ENCODE data around the gene FOXF2. TPM values are rescaled to one million over a fixed set of nuclear protein-coding genes. Genes with fewer than 3 reads are reported as not detected.

The FOXF2 gene
- total and polyA plus RNA-seq, 2 of the 4 experiments (the other 2 are of a cell fraction): 2.5 to 16.3 TPM

DNA sequence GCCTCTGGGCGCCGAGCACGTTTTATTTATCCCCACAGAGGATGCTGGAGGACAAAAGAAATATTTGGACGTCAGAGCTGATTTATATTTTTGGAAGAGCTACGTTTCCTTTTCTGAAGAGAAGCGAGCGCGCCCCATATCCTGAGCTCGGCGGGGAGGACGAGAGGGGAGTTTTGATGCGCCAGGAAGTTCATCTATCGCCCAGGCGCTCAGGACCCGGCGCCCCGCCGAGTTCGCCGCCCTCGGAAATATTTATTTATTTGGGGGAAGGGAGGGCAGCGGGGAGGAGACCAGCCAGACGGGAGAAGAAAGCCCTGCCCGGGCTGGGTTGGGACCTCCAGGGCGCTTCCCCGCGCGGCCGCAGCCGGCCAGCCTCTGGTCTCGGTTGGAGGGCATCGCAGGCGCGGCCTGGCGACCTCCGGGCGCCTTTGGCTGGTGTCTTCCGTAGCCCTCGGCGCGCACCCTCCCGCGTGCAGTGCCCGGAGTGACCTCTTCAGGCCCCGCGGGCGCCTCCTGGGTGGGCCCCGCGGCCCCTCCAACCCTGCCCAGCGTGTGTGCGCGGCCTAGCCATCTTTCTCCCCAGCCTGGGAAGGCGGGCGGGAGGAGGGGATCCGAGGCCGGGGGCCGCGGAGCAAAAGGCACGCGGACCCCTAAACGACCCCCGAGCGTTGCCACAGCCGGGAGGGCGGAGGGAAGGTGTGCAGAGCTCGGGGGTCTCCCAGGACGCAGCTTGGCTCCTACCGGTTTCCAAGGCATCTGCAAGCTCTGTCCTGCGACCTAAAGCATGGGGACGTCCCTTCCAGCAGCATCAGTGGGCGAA lies 5.4 kb upstream of the FOXF2 start:
- no peak overlapping the region for H2BK120ac ChIP-seq (ENCODE audit: low read depth, low read length)
- H2AK5ac ChIP-seq (ENCODE audit: low read depth, low read length): no peak overlapping the region
- H3K4me2 ChIP-seq (ENCODE audit: low read depth, low read length): no peak overlapping the region
- H3K79me1 ChIP-seq (ENCODE audit: low read depth in 1 of 2, low read length in 2 of 2): no peaks in the 10 kb centered on the region
- H4K91ac ChIP-seq (ENCODE audit: insufficient read depth, low read depth, low read length): no peak overlapping the region
- H3K9me1 ChIP-seq (ENCODE audit: insufficient read depth, low read length): no peaks in the 10 kb centered on the region
- DNase-seq (no peak), ATAC-seq (ENCODE audit: low read depth) (no peak)
- H3K18ac ChIP-seq (ENCODE audit: low read depth, low read length): no peak overlapping the region
- no peaks in the 10 kb centered on the region for H4K20me1 ChIP-seq (ENCODE audit: insufficient read depth, low read length)
- H2AK9ac ChIP-seq (replicated peaks; ENCODE audit: low read depth, low read length, poor library complexity): no peak overlapping the region
- H3K4ac ChIP-seq (ENCODE audit: low read depth, low read length): no peak overlapping the region
- no peak overlapping the region for H4K5ac ChIP-seq (ENCODE audit: low read depth, low read length)
- H2BK5ac ChIP-seq (ENCODE audit: low read depth, low read length, poor library complexity, severe bottlenecking): no peak overlapping the region
- H3K56ac ChIP-seq (ENCODE audit: extremely low read depth, insufficient read depth, low read length): no peak overlapping the region
- no peak overlapping the region for H3K9ac ChIP-seq (ENCODE audit: low read depth, low read length)
- H3K23ac ChIP-seq (ENCODE audit: low read depth, low read length): no peak overlapping the region
- intact Hi-C loops (cut with micrococcal nuclease): loop anchor here (5.0 kb wide), 1 partner anchor 792 kb away; no protein-coding TSS in a partner anchor
- ChIA-PET POLR2A (ENCODE audit: unreplicated experiment) (no interaction called here), CTCF (interaction anchor here (1.1 to 1.3 kb wide), 2 partner anchors 40 to 53 kb away, joined by 3 read pairs; no protein-coding TSS in a partner anchor)
- H2AFZ ChIP-seq (replicated peaks; ENCODE audit: low read length, poor library complexity): no peak overlapping the region
- no TSS peak for BruUV-seq (replicated peaks)
- WGBS, 2 experiments (ENCODE audit: extremely low coverage in 2 of 2, insufficient read length in 1 of 2): 60% methylated on average over 29 of the region's 71 CpGs; no CpG with 5 or more reads in 1 of the 2 experiments
- no peak overlapping the region for H2BK15ac ChIP-seq (ENCODE audit: low read depth, low read length)
- no peak overlapping the region for H3K14ac ChIP-seq (replicated peaks; ENCODE audit: low read depth, low read length)
- no peak overlapping the region for H2BK20ac ChIP-seq (ENCODE audit: low read depth, low read length)
- in situ Hi-C loops (cut with MboI; ENCODE audit: low sequenced_read_pairs): loop anchor here (5.0 to 25.0 kb wide), 2 partner anchors 472 to 587 kb away; no protein-coding TSS in a partner anchor
- H3K4me3 ChIP-seq (ENCODE audit: insufficient read depth, low read depth, low read length): no peak overlapping the region
- H3K27me3 ChIP-seq (ENCODE audit: control insufficient read depth, insufficient read depth, low read length): peaks cover 27% of the 10 kb centered on the region
- H3K36me3 ChIP-seq (ENCODE audit: control insufficient read depth, insufficient read depth, low read length): no peaks in the 10 kb centered on the region
- H4K8ac ChIP-seq (ENCODE audit: low read depth in 2 of 2, low read length in 2 of 2): no peak overlapping the region
- no peak overlapping the region for H3K27ac ChIP-seq (ENCODE audit: insufficient read depth, low read length)
- H3K9me3 ChIP-seq (ENCODE audit: control insufficient read depth, insufficient read depth, low read length): no peaks in the 10 kb centered on the region; the same call in 1 of the 2 replicates
- peaks cover 10% of the 10 kb centered on the region; the same call in 1 of the 2 replicates for H3K4me1 ChIP-seq (ENCODE audit: control insufficient read depth, insufficient read depth, low read length)
- no peak for TF ChIP-seq RAD21 (IDR thresholded peaks at IDR 0.05; ENCODE audit: low read length)
- TF ChIP-seq, protein P1, sequence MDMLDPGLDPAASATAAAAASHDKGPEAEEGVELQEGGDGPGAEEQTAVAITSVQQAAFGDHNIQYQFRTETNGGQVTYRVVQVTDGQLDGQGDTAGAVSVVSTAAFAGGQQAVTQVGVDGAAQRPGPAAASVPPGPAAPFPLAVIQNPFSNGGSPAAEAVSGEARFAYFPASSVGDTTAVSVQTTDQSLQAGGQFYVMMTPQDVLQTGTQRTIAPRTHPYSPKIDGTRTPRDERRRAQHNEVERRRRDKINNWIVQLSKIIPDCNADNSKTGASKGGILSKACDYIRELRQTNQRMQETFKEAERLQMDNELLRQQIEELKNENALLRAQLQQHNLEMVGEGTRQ (IDR thresholded peaks at IDR 0.05; ENCODE audit: low read depth, low read length): no peak
- TF ChIP-seq BHLHE40 (IDR thresholded peaks at IDR 0.05; ENCODE audit: low read depth, low read length): no peak
- no peak for TF ChIP-seq MAFK (IDR thresholded peaks at IDR 0.05; ENCODE audit: low read depth, low read length)
- no peak for TF ChIP-seq CHD1 (IDR thresholded peaks at IDR 0.05; ENCODE audit: low read depth, low read length)
- no peak for TF ChIP-seq RCOR1 (IDR thresholded peaks at IDR 0.05; ENCODE audit: insufficient replicate concordance, low read length)
- no peak for TF ChIP-seq FOS (IDR thresholded peaks at IDR 0.05; ENCODE audit: low read depth, low read length)
- no peak for TF ChIP-seq RFX5 (IDR thresholded peaks at IDR 0.05; ENCODE audit: low read depth, low read length)
- dilution Hi-C loops (cut with HindIII; ENCODE audit: low sequenced_read_pairs, unreplicated experiment): no loop called here

All from IMR-90 (cell line).